NK-92 (cell line): ENCODE results near the gene CORO1C.

Source experiments
- DNase-seq: peaks from one replicate; lab custom pipeline; 2025; ENCODE audit not compliant: unreplicated experiment; lab: John Stamatoyannopoulos, UW

Gene CORO1C

DNA sequence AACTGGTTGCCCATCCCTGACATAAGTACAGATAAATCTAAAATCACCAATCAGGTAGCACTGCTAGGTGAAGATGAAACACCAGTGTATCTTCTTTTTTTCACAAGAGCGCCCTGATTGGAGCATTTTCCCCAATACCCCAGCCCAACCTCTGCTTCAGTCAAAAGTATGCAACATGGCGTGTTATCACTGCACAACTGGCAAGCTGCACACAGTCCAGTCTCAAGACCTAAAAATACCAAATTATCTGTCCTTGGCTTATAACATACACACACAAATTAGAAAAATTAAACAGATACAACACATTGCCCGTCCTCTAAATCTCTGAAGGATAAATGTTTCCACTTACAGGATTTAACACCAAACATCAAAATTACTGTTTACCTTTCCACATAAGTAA is 77.4 kb downstream of the CORO1C start:
- no peak for DNase-seq

DNA sequence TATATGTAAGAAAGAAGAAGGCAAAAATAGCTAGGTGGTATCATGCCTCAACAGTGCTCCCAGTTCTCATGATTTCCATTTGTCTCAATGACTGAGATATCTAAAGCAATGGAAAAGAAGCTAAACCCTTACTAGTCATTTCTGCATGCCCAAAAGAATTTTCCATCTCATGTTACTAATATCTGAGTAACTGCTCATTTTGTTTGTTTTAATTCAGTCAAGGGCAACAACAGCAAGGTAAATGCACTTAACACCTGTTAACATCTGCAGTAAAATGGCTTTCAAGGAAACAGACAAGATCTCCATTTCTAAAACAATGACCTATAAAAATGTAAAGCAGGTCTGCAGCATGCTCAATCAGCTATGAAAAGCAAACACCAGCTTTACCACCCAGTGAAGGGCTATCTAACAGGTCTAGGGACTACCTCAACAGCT is 78.2 kb downstream of the CORO1C start:
- no peak for DNase-seq

DNA sequence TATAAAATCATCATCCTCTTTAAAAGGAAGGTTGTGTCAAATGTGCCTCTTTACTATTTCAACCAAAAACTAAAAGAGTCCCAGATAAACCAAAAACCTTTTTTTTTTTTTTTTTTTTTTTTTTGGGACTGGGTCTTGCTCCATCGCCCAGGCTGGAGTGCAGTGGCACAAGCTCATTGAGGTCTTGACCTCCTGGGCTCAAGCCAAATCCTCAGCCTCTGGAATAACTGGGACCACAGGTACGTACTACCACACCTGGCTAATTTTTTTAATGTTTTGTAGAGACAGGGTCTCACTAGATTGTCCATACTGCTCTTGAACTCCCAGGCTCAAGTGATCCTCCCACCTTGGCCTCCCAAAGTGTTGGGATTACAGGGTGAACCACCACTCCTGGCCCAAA is 81.2 kb downstream of the CORO1C start:
- DNase-seq, result no peak

DNA sequence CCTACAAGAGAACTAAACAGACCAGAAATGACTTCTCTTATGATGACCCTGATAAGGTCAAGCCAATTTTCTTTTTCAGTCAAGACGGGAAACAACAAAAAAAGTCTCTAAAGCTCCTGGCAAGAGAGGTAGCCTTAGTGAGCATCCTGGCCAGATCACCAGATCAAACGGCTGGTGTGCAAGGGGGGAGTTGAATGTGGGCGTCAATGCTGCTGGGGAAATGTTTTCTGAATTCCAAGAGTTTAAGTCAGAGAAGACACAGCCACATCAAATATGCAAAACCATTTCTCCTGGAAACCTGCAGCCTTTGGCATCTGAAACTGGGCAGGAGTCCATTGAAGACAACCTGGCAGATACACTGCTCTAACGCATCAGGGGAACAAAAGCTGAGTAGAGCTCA is 81.6 kb downstream of the CORO1C start:
- DNase-seq, result no peak

DNA sequence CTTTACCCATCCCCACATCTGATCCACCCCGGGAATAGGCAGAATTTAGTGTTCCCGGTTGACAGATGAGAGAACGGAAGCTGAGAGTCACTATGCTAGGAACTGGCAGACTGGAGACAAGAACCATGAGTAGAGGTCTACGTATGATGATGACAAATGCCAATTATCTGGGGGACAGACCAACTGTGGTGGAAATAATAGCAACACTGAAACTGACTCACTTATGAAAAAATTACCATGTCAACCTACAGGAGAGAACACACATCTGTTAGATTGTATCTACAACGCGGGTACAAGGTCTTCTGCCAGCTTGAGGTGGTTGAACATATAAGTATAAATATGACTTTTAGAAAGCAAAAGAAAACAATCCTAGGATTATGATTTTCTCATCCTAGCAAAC is 82.2 kb downstream of the CORO1C start:
- DNase-seq, result no peak

DNA sequence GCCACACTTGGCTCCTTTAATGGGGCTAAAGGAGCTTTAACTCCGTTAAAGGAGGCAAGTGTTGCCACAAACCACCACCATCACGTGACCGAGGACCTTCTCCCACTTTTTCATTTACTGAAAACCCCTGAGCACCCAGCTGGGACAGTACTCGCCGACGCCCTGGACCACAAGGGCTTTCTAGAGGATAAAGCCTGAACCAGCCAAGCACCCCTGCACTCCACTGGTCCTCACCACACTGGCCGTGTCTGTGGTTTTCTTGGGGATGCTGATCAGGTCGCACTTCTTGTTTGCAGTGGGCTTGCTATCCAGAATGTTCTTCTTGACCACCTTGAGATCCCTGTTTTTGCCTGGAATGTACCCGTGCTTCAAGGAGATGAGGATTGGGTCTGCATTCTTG is 82.9 kb downstream of the CORO1C start:
- no peak for DNase-seq

DNA sequence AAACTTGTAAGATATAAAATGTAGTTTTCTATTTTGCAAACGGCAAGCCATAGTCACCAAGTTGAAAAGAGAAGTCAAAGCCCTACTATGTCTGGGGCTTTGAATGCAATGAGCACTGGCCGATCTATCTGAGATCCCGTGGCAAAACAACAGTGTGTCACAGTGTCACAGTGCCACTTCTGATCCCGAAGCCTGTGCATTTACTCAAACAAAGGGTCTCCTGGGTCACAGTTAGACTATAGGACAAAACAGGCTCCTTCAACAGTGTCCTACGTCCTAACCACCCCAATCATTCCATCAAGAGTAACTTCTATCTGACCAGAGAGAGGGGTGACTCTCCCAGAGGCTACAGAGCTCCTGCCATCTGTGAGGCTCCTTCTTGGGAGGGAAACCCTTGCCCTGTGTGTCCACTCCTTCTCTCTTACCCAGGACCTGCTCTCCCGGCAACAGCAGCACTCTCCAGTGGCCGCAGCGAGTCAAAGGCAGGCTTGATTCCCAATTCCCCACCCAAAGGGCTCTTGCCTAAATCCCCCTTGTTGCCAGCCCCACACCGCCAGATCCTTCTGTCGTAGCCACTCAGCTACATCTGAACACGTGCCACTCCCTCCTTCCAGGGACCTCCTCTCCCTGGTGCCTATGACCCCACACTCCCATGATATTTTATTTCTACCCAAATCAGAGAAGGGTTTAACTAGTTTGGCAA is 83.6 kb downstream of the CORO1C start:
- DNase-seq, result no peak

DNA sequence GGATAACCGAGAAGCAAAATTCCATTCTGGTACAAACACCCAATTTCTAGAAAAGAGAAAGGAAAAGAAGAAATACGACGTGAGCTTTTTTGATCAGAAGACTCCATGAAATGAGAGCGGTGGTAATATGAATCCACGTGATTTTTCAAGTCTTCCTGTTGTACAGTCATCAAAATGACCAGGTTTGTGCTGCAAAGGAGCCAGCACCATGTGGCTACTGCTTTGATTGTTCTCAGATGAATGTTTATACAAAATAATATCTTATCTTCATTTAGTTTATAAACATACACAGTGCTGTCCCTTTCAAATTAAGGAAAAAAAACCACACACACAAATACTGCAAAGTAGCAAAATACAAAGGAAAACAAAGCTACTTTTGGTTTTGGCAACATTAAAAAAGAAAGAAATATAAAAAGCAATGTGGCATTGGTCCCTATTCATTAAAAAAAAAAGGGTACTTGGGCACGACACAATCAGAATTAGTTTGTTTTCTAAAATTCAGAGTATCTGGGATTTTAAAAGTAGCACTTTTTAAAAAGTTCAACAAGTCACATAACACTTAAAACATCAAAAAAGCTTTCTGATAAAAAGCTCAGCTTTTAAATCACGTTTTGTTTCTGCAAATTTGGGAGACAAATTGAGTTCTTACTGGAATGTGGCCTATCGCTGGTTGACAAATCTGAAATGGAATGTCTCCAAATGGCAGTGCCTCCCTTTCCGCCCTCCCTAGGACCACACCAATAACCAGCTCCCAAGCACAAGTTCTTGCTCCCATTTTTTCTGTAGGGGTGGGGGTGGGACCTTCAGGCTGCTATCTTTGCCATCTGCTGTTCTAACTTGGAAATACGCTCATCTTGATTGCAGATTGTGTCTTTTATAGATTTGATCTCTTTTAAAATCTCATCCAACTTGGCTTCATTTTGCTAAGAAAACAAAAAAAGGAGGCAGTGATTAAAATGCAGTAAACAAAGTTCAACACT is 84.4 kb downstream of the CORO1C start:
- no peak for DNase-seq

DNA sequence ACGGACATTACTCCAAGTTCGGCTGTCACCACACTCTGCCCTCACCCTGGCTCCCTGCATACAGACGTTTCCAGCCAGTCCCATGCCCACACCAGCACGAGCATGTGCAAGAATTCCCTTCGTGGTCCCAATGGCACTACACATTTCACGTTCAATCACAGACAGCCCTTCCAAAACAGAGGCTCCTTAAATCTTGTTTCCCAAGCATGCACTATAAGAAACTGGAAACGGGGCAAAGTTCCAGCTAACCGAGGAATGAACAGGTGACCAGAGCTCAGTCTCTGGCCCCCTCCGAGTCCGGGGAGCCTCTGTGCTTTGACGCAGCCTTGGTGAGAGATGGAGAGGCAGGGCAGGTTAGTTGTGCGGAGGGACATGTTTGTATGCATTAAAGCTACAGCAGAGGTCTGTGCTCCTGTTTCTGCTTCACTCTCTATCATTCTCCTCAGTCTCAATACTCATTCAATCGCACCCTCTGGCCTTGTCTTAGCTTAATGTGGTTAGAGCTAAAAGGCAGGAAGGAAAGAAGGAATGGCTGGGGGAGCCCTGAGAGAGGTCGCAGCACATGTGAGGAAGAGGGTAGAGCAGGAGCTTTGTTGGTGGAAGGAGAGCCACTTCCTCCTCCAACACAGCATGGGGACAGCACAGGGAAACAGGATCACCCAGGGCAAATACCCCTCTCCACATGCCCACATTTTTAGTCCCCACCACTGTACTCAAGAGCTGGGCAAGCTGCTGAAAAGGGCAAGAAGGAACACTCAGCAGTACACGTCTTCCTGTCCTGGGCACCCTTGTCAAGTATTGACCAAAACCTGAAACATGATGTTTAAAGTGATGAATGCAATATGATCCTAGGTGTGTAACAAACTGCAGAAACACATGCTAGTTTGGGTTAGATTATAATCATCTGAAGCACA is 85.4 kb downstream of the CORO1C start:
- DNase-seq, result no peak

DNA sequence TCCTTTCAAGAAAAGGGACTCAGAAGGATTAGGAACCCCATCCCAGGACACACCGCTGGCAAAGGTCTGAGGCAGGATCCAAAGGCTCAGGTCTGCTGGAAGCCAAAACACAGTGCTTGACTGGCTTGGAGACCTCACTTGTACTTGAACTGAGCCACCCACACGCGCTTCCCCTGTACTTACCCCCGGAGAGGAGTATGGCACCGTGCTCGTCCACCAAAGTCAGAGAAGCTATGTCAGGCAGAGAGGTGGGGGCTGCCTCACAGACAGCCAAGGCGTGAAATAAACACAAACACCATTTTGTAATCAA is 86.6 kb downstream of the CORO1C start:
- DNase-seq, result no peak

DNA sequence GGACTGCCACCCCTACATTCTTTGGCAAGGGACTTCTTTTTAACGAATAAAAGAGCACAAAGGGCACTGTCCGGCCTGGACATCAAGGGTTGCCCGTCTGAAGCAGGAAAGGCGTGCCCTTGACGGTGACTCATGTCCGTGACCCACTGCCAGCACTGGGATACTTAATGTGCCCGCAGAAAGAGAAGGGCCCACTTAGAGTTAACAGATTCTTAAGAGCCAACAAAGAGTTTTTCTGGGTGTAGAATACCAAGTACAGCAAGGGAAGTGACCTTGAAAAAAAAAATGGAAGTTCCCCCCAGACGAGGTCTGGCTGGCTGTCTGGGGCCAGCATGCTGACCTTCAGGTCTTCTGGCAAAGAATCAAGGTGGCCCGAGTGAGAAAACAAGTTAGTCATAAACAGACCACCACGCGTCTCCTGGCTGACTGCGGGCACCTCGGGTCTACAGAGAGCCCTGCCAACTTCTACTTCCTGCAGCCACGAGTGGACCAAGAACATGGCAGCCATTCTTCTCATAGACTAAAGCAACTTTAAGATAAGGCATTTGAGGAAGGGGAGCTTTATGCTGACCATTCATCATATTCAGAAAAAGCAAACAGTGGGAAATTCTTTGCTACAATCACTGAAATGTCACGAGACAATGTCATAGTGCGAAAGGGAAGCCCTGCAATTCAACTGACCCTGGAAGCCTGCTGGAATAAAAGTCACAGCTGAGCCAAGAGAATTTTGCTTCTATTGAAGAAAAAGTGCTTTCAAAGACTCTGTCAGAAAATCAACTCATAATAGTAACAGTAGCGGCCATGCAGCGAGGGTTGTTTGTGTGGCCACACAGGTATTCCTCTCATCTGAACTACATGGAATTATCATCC is 87.1 kb downstream of the CORO1C start:
- DNase-seq, result no peak

DNA sequence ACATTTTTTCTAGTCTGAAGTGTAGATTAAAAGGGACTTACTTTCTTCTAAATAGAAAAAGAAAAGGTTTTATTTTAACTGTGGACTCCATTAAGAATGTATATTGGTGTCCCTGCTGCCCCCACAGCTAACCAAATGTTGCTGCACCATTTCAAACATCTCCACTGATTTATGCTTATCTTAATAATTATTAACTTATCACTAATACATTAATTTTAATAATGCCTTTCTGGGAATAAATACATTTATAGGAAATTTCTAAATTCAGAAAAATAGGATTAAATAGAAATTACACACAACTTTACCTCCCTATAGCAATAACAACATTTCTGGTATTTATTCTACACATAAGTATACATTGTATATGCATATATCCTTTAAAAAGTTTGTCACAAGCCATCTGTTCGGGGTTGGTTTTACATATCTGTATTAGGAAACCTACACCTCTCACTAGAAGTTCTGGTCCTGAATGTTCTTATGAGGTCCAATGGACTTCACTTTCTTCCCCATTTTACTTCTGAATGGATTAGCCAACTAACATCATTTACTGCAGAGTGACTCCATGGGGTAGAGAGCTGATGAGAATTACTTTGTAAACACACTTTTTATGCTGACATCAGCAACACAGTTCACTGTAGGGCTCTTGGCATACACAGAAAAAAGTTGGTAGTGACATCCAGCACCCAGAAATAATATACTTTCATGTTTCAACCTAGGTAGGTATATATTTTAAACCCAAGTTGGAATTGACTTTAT is 88.2 kb downstream of the CORO1C start:
- no peak for DNase-seq

DNA sequence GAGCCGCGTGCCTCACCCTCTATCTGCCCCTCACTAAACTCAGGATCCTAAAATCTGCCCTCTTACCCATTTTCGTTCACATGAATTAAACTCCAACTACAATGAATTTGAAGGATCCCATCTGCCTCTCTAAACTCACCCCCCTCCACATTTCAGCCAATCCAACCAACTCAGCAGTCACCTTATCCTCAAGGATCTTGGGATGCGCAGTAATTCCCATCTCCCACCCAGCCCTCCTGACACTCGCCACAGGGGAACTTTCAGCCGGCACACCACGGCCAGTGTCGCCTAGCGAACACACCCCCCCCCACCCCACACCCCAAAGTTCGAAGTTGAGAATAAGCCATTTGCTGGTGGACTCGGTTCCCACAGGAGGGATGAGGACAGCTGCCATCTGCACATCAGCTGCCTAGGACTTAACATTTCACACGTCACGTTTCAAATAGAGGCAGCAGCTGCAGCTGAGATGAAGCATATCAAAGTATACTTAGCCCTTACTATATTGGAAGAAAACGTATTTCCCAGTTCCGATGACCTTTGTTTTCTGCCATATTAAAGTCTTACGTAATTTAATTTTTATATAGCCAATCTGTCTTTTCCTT is 88.9 kb downstream of the CORO1C start:
- no peak for DNase-seq

DNA sequence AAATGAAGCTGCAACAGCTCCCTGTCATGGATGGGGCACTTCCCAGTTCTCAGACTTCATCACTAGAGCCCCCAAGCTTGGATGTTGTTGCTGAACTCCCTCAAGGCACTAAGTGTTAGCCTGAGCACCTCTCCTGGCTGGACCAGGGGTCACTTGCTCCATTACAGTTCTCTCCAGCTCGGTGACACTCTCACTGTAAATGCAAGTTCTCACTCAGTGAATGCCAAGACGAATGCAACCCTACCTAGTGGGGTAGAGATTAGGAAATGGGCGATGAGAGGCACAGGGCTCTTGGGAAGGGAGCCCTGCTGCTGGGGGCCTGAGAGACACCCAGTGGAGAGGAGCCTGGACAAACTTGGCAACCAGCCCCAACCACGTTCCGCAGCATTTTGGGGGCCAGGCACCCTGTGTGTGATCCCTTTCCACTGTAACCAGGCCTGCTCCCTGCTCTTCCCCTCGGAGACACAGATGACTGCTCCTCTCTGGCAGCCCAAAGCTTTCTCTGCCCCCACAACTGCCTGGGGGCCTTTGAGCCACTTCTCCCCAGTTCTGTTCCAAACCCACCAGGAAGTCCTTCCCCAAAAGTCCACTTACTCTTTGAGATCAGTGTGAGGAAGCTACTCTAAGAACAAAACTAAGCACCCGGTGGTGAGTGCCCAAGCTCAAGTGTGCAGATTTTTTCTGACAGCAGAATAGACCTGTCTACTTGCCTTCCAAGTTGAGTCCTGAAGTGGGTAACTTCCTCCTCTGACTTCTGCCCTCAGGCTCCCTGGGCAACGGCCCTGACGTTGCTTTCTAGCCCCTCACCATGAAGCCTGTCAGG is 89.7 kb downstream of the CORO1C start:
- DNase-seq, result no peak

DNA sequence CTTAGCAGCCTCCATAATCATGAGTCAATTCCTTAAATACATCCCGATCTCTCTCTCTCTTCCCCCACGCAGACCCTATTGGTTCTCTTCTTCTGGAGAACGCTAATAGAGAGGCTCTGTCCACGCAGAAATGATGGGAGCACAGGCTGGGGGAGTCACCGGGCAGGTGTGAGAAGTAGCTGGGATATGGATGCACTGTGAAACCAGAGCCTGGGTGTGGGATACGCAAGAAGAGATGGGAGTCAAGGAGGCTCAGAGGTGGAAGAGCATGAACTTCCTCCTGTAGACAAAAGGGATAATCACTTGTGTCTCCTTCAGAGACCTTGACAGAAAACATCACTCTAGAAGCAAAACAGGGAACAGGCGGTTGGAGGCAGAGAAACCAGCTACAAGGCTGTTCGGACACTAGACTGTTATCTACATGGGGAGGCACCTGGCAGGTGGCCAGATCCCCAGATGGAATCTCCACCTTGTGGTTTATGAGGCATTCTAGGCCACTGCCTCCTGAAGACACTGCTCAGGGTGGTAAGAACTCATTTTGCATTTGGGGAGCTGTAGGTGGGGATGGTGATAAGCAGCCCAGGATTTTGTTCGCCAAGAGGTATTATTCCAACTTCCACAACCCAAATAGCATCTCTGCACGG is 90.4 kb downstream of the CORO1C start:
- DNase-seq, result no peak

DNA sequence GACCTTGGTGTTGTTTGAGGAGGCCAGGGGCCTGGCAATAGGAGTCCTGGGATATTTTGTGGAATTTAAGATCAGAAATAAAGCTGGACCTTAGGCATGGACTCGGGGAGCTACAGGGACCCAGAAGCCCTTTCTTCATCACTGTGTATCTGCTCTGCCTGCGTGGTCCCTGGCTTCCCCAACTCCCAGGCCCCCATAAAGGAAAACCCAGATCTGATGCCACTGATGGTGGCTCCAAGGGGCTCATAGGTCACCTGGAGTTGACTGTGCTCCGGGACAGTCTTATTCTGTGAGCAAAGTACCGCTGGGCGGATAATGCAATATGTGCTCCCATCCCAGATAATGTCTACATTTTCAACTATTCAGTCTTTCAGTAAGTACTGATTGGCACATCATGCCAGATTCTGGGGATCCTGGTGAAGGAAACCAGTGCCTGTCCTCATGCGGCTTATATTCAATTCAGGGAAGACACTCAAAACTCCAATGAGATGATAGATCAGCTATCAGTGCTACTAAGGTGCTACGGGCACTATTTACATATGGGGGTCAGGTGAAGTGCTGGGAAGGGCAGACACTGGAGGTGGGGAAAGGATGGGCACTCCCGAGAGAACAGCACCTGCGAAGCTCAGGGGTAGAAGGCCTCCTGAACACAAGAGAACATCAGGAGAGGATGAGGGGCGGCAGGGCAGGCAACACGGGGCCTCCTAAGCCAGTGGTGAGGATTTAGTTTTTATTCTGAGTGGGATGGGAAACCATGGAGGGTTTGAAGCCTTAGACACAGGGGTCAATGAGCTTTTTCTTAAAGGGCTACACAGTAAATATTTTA is 92.1 kb downstream of the CORO1C start:
- DNase-seq, result no peak
